GM23338 (cell line): Measurements from ENCODE around the gene RPS18. TPM values are rescaled to one million over a fixed set of nuclear protein-coding genes. Genes with fewer than 3 reads are reported as not detected.

Experiments
- ATAC-seq: fragments of 200-7000 bp; cut with Tn5 transposase; 3 replicates; pipeline ENCODE4 v1.9.1; 2020
- DNase-seq: peaks from one replicate; pipeline ENCODE4 v3.0.0-alpha.2; 2015; ENCODE audit warnings: low spot score
- H2AFZ ChIP-seq: fragments of 200-600 bp; sonication (generic); 2 replicates; pipeline ENCODE4 v1.8.0; 2016; ENCODE audit warnings: antibody characterized with exemption, mild to moderate bottlenecking, moderate library complexity
- H3F3A ChIP-seq: fragments of 200-600 bp; sonication (generic); replicated peaks from 2 replicates; pipeline ENCODE4 v1.8.0; 2017; ENCODE audit warnings: antibody characterized with exemption, mixed run types, low read depth
- H3K27ac ChIP-seq: fragments of 200-600 bp; sonication (generic); 2 replicates; pipeline ENCODE4 v1.6.1; 2016; ENCODE audit warnings: low read depth
- H3K27me3 ChIP-seq: fragments of 200-600 bp; sonication (generic); 2 replicates; pipeline ENCODE4 v1.8.0; 2016; ENCODE audit warnings: mild to moderate bottlenecking, mixed run types, moderate library complexity; ENCODE audit not compliant: insufficient read depth
- H3K36me3 ChIP-seq: fragments of 200-600 bp; sonication (generic); 2 replicates; pipeline ENCODE4 v1.8.0; 2016; ENCODE audit warnings: mild to moderate bottlenecking; ENCODE audit not compliant: insufficient read depth
- H3K4me1 ChIP-seq: fragments of 200-600 bp; sonication (generic); 2 replicates; pipeline ENCODE4 v1.8.0; 2016; ENCODE audit warnings: mild to moderate bottlenecking, moderate library complexity; ENCODE audit not compliant: insufficient read depth
- H3K4me2 ChIP-seq: fragments of 200-600 bp; sonication (generic); 2 replicates; pipeline ENCODE4 v1.7.1; 2017; ENCODE audit warnings: mixed run types
- H3K4me3 ChIP-seq: fragments of 200-600 bp; sonication (generic); 2 replicates; pipeline ENCODE4 v1.6.1; 2016; ENCODE audit warnings: mixed run types
- H3K79me2 ChIP-seq: fragments of 200-600 bp; sonication (generic); replicated peaks from 2 replicates; pipeline ENCODE4 v1.8.0; 2017; ENCODE audit warnings: mild to moderate bottlenecking; ENCODE audit not compliant: insufficient read depth
- H3K9me2 ChIP-seq: fragments of 200-600 bp; sonication (generic); 2 replicates; pipeline ENCODE4 v1.8.0; 2017; ENCODE audit not compliant: insufficient read depth
- H4K20me1 ChIP-seq: fragments of 200-600 bp; sonication (generic); replicated peaks from 2 replicates; pipeline ENCODE4 v1.8.0; 2017; ENCODE audit warnings: mild to moderate bottlenecking; ENCODE audit not compliant: insufficient read depth
- H3K27ac Mint-ChIP-seq: 2 replicates; pipeline ENCODE4 v1.8.0; 2020; ENCODE audit warnings: inconsistent platforms, mild to moderate bottlenecking, moderate library complexity, mixed read lengths
- H3K27me3 Mint-ChIP-seq: 3 replicates; pipeline ENCODE4 v1.8.0; 2022; ENCODE audit warnings: low read depth, mild to moderate bottlenecking, moderate library complexity, mixed read lengths, inconsistent platforms; ENCODE audit not compliant: insufficient read depth, poor library complexity
- H3K36me3 Mint-ChIP-seq: 3 replicates; pipeline ENCODE4 v1.8.0; 2021; ENCODE audit warnings: low read depth, mild to moderate bottlenecking, inconsistent platforms, moderate library complexity, mixed read lengths
- H3K4me1 Mint-ChIP-seq: 3 replicates; pipeline ENCODE4 v1.8.0; 2020; ENCODE audit warnings: mild to moderate bottlenecking, inconsistent platforms, mixed read lengths
- H3K4me3 Mint-ChIP-seq: 3 replicates; pipeline ENCODE4 v1.8.0; 2021; ENCODE audit warnings: moderate library complexity, mild to moderate bottlenecking, inconsistent platforms, mixed read lengths
- H3K9me3 Mint-ChIP-seq: 3 replicates; pipeline ENCODE4 v1.8.0; 2020; ENCODE audit warnings: moderate library complexity, mild to moderate bottlenecking, inconsistent platforms, mixed read lengths
- POLR2AphosphoS5 ChIP-seq: IDR thresholded peaks from 2 replicates; pipeline ENCODE4 v1.6.1; 2016; ENCODE audit warnings: antibody characterized with exemption, low read depth
- STAT1 ChIP-seq: IDR thresholded peaks from one replicate; pipeline ENCODE4 v1.6.1; 2016; ENCODE audit warnings: antibody characterized with exemption; ENCODE audit not compliant: unreplicated experiment
- ZNF114 ChIP-seq: fragments of 250-450 bp; sonication (Bioruptor Pico); IDR thresholded peaks from 2 replicates; pipeline ENCODE4 v1.5.0; 2020; ENCODE audit warnings: mild to moderate bottlenecking, moderate library complexity
- ZNF331 ChIP-seq: fragments of 250-450 bp; sonication (Bioruptor Pico); IDR thresholded peaks from 2 replicates; pipeline ENCODE4 v1.5.0; 2020; ENCODE audit warnings: low read depth, mild to moderate bottlenecking, moderate library complexity
- polyA plus RNA-seq: library from polyadenylated mRNA; unstranded; fragments of >200 nt; fragmentation: Nextera tagmentation; extraction: Ambion mirVana; gene quantifications from 2 replicates; pipeline ENCODE4 v1.2.1, GENCODE V29; 2016
- total RNA-seq: library from RNA; depleted of rRNA; stranded (reverse); fragments of >200 nt; shearing (Covaris generic); gene quantifications from 2 replicates; pipeline ENCODE4 v1.2.3, GENCODE V29; 2014
- TF ChIP-seq, protein P1 (sequence below), 2 experiments: fragments of 200-600 bp in 1 of 2; sonication (generic) in 1 of 2; conservative IDR thresholded peaks; 2 replicates each; pipeline versions ENCODE4 v1.5.1 to v1.6.1; 2016 to 2017; ENCODE audit warnings: antibody characterized with exemption in 2 of 2, low read depth in 2 of 2, mild to moderate bottlenecking in 2 of 2, moderate library complexity in 1 of 2
- TF ChIP-seq, protein P2 (sequence below): IDR thresholded peaks from 2 replicates; pipeline ENCODE4 v1.6.1; 2016; ENCODE audit warnings: antibody characterized with exemption
- TF ChIP-seq, protein P3 (sequence below): IDR thresholded peaks from one replicate; pipeline ENCODE4 v1.6.1; 2018; ENCODE audit warnings: antibody characterized with exemption; ENCODE audit not compliant: unreplicated experiment

Gene RPS18
- total and polyA plus RNA-seq, 2 experiments from 2014 or later = 2,133 to 4,776 TPM

DNA sequence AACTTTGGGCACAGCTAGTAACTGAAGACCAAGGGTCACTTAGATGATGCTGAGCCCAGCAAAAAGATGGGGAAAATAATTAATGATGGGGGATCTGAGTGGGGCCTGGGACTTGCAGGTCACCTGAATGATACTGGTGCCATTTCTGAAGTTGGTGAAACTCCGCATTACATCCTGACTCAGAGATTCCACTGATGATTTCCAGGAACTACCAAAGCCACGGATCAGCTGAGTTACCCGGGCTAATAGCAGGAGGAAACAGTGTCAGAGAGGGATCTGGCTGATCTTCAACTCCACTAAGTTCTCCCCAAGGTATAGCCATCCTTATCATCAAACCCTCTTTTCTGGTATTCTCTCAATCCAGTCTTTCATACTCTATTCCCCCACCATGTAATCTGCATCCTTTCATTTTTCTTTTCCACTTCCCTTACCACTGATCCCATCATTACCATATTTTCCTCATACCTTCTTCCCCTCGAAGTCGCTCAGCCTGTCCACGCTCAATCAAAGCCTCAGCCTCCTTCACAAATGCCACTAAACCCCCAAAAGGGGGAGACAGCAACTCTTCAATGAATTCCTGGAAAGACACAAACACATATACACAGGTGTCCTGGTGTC is 20.4 kb upstream of the RPS18 start:
- peaks cover 23% of the 10 kb centered on the region for H3K27me3 ChIP-seq
- no peak overlapping the region for H3K4me3 ChIP-seq
- TF ChIP-seq, protein P1, sequence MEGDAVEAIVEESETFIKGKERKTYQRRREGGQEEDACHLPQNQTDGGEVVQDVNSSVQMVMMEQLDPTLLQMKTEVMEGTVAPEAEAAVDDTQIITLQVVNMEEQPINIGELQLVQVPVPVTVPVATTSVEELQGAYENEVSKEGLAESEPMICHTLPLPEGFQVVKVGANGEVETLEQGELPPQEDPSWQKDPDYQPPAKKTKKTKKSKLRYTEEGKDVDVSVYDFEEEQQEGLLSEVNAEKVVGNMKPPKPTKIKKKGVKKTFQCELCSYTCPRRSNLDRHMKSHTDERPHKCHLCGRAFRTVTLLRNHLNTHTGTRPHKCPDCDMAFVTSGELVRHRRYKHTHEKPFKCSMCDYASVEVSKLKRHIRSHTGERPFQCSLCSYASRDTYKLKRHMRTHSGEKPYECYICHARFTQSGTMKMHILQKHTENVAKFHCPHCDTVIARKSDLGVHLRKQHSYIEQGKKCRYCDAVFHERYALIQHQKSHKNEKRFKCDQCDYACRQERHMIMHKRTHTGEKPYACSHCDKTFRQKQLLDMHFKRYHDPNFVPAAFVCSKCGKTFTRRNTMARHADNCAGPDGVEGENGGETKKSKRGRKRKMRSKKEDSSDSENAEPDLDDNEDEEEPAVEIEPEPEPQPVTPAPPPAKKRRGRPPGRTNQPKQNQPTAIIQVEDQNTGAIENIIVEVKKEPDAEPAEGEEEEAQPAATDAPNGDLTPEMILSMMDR (conservative IDR thresholded peaks at IDR 0.05; ENCODE audit: low read depth in 2 of 2) = peak in 1 of 2 experiments; percentile 19; a peak in 1 of 4 replicates
- TF ChIP-seq, protein P2, sequence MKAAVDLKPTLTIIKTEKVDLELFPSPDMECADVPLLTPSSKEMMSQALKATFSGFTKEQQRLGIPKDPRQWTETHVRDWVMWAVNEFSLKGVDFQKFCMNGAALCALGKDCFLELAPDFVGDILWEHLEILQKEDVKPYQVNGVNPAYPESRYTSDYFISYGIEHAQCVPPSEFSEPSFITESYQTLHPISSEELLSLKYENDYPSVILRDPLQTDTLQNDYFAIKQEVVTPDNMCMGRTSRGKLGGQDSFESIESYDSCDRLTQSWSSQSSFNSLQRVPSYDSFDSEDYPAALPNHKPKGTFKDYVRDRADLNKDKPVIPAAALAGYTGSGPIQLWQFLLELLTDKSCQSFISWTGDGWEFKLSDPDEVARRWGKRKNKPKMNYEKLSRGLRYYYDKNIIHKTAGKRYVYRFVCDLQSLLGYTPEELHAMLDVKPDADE = no peak
- peaks cover 10% of the 10 kb centered on the region; the same call in 1 of the 2 replicates for H3F3A ChIP-seq
- H3K4me1 ChIP-seq = peaks cover 12% of the 10 kb centered on the region
- H3K27ac ChIP-seq = no peak overlapping the region
- Mint-ChIP-seq H3K27me3 (peaks cover 15% of the 10 kb centered on the region), H3K4me3 (no peak overlapping the region; the same call in 2 of the 3 replicates), H3K4me1 (peaks cover 19% of the 10 kb centered on the region), H3K9me3 (no peaks in the 10 kb centered on the region), H3K36me3 (peaks cover 24% of the 10 kb centered on the region), H3K27ac (no peak overlapping the region)
- no peak for ATAC-seq
- H3K4me2 ChIP-seq = no peak overlapping the region
- no peaks in the 10 kb centered on the region for H3K36me3 ChIP-seq
- H3K9me2 ChIP-seq = no peaks in the 10 kb centered on the region
- no peaks in the 10 kb centered on the region for H4K20me1 ChIP-seq
- no peaks in the 10 kb centered on the region for H3K79me2 ChIP-seq
- no peak for DNase-seq
- no peak overlapping the region for H2AFZ ChIP-seq

DNA sequence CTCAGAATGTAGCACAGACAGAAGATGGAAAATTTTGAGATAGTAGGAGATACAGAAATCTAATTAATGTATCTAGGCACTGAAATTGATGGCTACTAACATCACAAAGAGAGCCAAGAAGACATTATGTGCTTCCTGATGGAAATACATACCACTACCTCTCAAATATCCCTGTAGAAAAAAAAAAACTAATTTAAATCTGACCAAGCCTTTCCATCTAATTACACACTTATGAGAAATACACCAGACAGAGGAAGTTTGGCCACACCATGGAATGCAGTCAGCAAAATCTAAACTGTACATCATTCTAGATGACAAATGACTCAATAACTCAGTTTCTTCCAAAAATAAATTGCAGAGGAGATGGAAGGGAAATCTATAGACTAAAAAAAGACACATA is 19.1 kb upstream of the RPS18 start:
- DNase-seq (no peak), ATAC-seq (no peak)
- H3K36me3 ChIP-seq = no peaks in the 10 kb centered on the region
- Mint-ChIP-seq H3K9me3 (no peaks in the 10 kb centered on the region; the same call in 2 of the 3 replicates), H3K4me1 (peaks cover 19% of the 10 kb centered on the region), H3K27me3 (peaks cover 11% of the 10 kb centered on the region), H3K36me3 (peaks cover 31% of the 10 kb centered on the region), H3K27ac (no peak overlapping the region), H3K4me3 (no peak overlapping the region)
- H3K9me2 ChIP-seq = no peaks in the 10 kb centered on the region
- peaks cover 12% of the 10 kb centered on the region for H3K4me1 ChIP-seq
- no peak overlapping the region for H3K4me2 ChIP-seq
- H2AFZ ChIP-seq = no peak overlapping the region
- no peak overlapping the region for H3K4me3 ChIP-seq
- H3K79me2 ChIP-seq = no peaks in the 10 kb centered on the region
- TF ChIP-seq STAT1 (no peak), ZNF114 (CRISPR knock-in tag) (no peak), ZNF331 (CRISPR knock-in tag) (no peak), POLR2AphosphoS5 (no peak)
- TF ChIP-seq, protein P2 = no peak
- TF ChIP-seq, protein P1 (conservative IDR thresholded peaks at IDR 0.05; ENCODE audit: low read depth in 2 of 2) = no peak
- TF ChIP-seq, protein P3, sequence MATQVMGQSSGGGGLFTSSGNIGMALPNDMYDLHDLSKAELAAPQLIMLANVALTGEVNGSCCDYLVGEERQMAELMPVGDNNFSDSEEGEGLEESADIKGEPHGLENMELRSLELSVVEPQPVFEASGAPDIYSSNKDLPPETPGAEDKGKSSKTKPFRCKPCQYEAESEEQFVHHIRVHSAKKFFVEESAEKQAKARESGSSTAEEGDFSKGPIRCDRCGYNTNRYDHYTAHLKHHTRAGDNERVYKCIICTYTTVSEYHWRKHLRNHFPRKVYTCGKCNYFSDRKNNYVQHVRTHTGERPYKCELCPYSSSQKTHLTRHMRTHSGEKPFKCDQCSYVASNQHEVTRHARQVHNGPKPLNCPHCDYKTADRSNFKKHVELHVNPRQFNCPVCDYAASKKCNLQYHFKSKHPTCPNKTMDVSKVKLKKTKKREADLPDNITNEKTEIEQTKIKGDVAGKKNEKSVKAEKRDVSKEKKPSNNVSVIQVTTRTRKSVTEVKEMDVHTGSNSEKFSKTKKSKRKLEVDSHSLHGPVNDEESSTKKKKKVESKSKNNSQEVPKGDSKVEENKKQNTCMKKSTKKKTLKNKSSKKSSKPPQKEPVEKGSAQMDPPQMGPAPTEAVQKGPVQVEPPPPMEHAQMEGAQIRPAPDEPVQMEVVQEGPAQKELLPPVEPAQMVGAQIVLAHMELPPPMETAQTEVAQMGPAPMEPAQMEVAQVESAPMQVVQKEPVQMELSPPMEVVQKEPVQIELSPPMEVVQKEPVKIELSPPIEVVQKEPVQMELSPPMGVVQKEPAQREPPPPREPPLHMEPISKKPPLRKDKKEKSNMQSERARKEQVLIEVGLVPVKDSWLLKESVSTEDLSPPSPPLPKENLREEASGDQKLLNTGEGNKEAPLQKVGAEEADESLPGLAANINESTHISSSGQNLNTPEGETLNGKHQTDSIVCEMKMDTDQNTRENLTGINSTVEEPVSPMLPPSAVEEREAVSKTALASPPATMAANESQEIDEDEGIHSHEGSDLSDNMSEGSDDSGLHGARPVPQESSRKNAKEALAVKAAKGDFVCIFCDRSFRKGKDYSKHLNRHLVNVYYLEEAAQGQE = no peak
- no peak overlapping the region for H3K27ac ChIP-seq
- no peaks in the 10 kb centered on the region for H4K20me1 ChIP-seq
- H3F3A ChIP-seq = peaks cover 10% of the 10 kb centered on the region; the same call in 1 of the 2 replicates
- peaks cover 10% of the 10 kb centered on the region for H3K27me3 ChIP-seq
